ENCODE data around the gene ORAI2.

DNA sequence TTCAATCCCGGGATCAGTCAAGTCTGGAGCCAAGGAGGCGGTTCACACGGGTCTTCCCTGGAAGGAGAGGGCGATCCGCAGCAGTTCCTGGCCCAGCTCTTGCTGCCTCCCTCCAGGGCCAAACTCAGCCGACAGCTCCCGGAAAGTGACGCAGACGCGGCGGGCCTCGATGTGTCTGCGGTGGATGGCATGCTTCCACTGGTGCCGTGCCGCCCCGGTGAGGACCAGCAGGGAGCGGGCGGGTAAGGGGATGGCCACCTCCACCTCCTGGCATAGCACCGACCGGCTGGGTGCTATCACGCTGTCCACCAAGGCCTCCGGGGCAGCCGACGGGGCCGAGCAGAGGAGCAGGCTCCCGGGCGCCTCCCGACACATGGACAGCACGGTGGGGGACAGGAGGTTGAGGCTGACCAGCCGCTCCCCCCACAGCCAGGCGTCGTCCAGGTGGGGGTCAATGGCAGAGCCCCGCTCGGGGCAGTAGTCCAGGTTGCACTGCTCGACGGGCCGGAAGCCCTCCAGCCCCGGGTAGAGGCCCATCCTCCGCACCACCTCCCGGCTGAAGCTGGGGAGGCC is 24.1 kb downstream of the ORAI2 start:
- TF ChIP-seq CTCF (IDR thresholded peaks at IDR 0.05; ENCODE audit: low read depth, low read length), result no peak
- TF ChIP-seq EZH2phosphoT487 (IDR thresholded peaks at IDR 0.05; ENCODE audit: low read depth), result no peak

Data from OCI-LY3 (cell line).